GM19099 (cell line): ENCODE measurements around the gene DBNDD1.

Source experiments
- POLR2A ChIP-seq: IDR thresholded peaks from 3 replicates; pipeline ENCODE4 v1.6.1; 2011; ENCODE audit warnings: low read depth; ENCODE audit not compliant: insufficient read length; ENCODE audit errors: extremely low read depth

Gene DBNDD1

GRCh38 chr16:90008708-90009145 lies 10.5 kb downstream of the DBNDD1 start:
- TF ChIP-seq POLR2A: no peak

GRCh38 chr16:90007015-90007414 lies 12.2 kb downstream of the DBNDD1 start:
- TF ChIP-seq POLR2A: no peak

DNA sequence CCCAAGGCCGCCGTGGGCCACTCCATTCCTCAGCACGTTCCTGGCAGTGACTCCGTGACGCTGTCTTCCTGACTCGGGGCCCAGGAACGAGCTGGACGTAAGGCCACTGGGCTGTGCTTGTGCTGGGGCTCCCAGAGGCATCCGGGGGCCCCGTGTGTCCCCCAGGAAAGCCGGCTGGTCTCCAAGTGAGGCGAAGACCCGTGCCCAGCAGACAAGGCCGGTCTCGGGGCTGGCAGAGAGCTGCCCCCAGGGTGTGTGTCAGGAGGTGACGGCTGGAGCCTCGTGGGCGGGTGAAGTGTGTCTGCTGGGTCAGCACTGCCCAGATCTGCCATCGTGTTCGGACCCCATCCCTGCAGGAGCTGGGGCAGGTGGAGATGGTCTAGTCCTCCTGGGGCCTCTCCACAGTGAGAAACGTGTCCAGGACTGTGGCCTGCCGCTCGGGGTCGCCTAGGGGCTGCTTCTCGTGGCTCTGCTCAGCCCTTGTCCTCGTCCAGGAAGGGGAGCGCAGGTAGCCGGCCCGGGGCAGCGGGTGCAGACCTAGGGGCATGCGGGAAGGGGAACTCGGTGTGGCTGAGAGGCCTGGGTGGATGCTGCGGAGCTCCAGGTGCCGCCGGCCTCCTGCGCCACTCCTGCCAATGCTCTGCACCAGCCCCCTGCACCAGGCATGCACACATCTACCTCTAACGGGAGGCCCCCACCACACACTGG lies 13.1 kb downstream of the DBNDD1 start:
- TF ChIP-seq POLR2A: no peak

DNA sequence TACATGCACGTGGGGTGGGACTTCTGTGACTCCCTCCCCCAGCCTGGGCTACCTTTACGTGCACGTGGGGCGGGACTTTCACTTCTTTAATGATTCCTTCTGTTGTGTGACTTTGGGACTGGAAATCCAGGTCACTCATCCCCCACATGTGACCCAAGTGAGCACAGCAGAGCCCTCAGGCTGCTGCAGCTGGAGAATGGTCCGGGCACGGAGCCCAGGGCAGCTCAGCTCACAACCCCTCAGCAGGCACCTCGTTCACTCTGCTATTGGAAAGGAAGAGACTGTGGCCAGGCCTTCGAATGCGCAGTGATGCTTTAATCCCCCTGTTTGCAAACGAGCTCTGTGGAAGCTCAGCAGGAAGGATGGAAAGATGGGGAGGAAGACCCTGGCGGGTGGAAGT lies 14.7 kb downstream of the DBNDD1 start:
- TF ChIP-seq POLR2A: no peak

DNA sequence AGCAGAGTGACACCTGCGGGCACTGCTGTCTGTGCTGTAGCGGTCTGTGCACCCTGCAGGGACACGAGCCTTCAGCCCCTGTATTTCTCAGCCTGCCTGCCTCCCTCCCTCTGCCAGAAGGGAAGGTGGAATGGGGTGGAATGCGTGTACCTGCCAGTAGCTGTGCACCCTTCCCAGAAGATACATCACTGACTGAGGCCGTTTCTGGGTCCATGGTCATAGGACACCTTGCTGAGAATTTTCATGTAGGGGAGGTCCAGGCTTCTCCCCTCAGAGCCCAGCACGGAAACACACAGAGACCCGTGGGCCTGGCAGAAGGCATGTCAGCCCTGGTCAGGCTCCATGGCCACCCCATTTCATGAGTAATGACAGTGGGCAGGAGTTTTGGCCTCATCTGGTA lies 16.5 kb downstream of the DBNDD1 start:
- no peak for TF ChIP-seq POLR2A

DNA sequence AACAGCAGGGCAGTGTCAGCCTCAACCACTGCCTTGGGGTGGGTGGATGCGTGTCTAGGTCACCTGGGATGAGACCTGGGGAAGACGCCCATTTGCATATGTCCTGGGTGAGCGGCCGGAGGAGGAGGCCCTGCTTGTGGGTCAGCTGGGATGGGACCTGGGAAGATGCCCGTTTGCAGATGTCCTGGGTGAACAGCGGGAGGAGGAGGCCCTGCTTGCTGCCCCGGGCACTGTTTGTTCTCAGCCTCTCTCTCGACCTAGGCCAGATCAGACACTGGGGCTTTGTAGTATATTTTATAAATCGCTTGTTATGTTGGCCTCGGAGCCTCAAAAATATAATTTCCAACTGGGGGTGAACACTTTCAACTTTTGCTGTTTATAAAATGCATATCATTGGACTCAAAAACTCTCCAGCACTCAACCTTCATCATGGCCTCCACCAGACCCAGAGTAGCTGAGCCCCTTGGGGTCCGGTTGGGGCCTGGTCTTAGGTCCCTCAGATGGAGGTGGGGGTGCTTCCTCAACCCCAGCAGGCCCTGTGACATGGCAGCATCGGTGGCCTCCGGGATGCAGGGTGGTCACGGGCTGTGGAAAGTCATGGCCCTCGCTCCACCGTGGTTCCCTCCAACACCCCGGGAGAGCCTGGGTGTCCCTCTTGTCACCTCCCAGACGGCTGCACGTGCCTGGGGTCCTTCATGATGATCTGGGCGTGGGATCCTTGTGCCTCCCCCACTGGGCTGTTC lies 17.3 kb downstream of the DBNDD1 start:
- TF ChIP-seq POLR2A: no peak

DNA sequence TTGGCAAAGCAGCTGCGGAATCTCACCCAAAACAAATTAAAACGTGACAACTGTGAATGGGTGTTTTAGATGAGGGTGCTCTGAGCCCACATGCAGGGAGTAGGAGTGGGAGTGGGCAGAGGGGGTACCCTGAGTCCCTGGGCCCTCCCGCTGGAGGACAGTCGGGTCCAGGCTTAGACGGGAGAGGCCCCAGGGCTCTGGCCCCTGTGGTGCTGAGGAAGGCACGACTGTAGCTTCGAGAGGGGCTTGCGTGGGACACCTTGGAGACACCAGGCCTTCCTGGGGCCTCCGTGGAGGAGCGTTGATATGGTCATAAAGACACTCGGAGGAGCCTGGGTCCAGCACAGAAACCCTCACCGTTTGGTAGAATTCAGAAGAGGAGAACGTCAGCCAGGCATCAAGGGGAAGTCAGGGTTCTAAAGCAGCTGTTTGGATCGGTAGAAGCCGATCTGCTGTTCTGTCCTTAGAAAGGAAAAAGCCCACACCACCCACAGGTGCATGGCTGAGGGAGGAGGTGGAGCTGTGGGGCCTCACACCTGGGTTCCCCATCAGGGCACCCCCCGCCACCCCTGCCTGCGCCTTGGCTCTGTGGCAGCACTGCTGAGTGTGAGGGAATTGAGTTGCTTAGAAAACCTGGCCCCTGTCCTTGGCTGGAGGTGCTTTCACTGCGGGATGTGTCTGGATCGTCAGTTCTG lies 18.4 kb downstream of the DBNDD1 start:
- TF ChIP-seq POLR2A: no peak

DNA sequence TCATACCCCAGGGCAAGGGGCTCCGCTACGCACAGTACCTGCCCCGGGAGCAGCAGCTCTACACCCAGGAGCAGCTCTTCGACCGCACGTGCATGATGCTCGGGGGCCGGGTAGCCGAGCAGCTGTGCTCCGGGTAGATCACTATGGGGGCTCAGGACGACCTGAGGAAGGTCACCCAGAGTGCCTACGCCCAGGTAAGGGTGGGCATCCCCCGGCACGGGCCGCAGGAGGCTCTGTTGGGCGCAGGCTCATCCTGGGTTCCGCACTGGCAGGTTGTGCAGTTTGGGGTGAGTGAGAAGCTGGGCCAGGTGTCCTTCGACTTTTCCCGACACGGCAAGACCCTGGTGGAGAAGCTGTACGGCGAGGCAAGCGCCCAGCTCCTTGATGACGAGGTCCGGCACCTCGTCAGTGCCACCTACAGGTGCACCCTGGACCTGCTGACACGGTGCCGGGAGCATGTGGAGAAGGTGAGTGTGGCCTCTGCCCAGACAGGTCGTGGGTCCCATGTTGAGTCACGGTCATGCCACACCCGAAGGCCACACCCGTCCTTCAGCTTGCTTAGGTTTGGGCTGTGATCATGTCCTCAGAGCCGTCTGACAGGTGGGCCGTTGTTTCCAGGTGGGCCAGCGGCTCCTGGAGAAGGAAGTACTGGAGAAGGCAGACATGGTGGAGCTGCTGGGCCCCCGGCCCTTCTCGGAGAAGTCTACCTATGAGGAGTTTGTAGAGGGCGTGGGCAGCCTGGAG lies 19.3 kb downstream of the DBNDD1 start:
- no peak for TF ChIP-seq POLR2A

GRCh38 chr16:89996178-89996489 lies 23.1 kb downstream of the DBNDD1 start:
- TF ChIP-seq POLR2A: no peak

DNA sequence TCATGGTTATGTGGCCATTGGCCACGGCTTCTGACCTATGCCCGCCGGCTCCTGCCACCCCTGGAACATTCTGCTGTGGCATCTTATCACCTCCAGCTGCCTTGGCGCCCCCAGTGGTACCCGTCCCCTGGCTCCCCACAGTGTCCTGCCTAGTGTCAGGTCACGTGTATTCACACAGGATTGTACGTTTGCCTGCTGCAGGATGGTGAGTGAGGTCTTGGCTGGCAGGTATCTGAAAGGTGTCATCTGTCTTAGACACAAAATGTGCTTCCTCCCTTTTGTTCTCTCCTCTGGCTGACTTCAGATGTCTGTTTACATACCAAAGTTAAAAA lies 24.9 kb downstream of the DBNDD1 start:
- TF ChIP-seq POLR2A: no peak

DNA sequence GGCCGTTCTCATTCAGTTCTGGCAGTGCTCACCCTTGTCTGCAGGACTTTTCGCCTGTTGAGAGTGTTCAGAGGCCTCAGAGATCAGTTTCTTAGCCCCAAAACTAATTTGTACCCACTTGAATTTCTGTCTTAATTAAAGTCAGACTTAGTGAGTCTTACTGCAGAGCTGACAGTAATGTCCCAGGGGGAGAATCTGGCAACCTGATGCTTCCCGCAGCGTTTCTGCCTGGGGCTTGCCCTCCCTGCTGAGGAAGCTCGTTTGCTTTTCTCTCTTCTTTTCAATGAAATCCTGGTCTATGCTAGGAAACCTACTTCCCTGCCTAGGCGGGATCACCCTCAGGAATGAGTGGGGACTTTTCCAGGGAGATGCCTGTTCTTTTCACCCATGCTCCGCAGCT lies 25.3 kb downstream of the DBNDD1 start:
- no peak for TF ChIP-seq POLR2A

GRCh38 chr16:89993377-89993776 lies 25.9 kb downstream of the DBNDD1 start:
- no peak for TF ChIP-seq POLR2A

- no peak for TF ChIP-seq POLR2A
These were observed 28.5 kb downstream of the DBNDD1 start for GRCh38 chr16:89990799-89991198.

- TF ChIP-seq POLR2A: no peak
These were observed 30.3 kb downstream of the DBNDD1 start for GRCh38 chr16:89988951-89989350.

DNA sequence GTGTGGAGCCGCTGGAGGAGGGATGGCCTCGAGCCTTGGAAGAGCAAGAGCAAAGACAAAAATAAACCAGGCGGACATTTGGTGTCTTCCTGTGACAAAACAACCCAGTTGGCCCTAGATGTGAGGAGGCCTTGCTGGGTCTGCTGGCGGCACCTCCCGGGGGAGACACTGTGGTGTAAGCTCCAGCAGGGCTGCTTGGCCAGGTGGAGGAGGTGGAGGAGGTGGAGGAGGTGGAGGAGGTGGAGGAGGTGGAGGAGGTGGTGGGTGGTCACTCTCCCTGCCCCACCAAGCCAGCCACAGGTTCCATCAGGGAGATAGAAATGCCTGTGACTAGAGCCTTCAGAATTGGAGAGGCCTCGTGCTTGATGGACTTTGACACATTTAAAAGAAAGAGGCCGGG lies 32.1 kb downstream of the DBNDD1 start:
- no peak for TF ChIP-seq POLR2A
